Brain pericyte (primary cell): Measurements from ENCODE around the gene SNN.

Source experiments
- DNase-seq: peaks from one replicate; pipeline ENCODE4 v3.0.0-alpha.2; 2012; ENCODE audit warnings: low read depth, low spot score

SNN gene

DNA sequence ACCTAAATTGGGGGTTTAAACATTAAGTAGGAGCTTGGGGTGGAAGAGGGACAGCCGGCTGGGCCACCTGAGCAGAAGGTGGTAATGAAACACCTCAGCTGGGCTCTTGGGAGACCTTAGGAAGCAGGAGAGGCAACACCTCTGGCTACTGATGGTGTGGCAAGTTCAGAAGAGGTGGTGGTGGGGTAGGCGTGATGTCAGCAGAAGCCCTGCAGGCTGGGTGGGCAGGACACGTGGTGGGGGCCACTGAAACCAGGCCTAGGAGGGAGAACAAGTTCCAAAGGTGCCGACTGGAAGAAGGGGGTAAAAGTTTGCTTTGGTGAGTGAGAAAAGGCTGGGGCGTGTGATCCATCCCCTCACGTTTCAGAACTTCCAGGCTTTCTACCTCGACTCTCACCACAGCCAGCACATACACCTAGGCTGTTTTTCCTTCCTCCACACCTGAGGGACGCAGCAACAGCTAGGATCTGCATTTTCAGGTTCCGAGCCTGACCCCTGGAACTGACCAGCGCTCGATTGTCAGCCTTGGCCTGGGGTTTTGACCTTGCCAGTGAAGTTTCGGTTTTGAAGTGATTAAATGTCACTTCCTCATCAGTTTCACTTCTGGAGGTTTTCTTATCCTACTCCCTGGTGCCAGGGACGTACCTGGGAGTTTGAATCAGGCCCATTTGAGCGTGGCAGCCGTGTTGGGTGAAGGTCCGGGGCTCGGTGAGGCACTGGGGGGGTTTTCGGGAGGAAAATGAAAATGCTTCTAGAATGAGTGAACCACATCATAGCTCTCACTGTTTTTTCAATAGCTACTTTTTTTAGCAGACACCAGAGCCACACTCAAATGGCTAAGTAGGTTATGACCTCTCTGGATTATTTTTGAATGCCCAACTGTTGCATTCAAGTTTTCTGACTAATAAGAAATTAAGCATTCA lies 10.0 kb downstream of the SNN start:
- no peak for DNase-seq

DNA sequence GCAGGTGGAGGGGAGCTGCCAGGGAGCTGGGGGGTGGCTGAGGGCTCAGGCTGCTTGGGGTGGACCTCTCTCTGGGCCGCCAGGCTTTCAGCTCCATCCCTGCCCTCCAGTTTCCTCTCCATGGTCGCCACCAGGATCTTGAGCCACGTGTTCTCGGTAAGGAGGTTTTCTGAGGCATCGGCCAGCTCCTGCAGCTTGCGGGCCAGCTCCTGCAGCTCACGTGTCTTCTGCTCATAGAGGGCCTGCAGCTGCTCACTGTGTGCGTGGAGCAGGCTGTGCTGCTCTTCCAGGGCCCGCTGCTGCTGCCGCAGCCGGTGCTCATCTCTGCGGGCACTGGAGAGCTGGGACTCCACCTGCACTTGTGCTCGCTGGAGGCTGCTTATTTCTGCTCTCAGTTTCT lies 11.0 kb downstream of the SNN start:
- DNase-seq, result no peak

GRCh38 chr16:11679941-11680911 lies 12.0 kb downstream of the SNN start:
- DNase-seq, result no peak

- no peak for DNase-seq
These were observed 13.3 kb downstream of the SNN start for GRCh38 chr16:11681556-11681955.

GRCh38 chr16:11681976-11682654 lies 13.9 kb downstream of the SNN start:
- no peak for DNase-seq

GRCh38 chr16:11682655-11683096 lies 14.4 kb downstream of the SNN start:
- DNase-seq, result no peak

- DNase-seq, result no peak
These were observed 14.9 kb downstream of the SNN start for GRCh38 chr16:11683145-11683544.

GRCh38 chr16:11684231-11685025 lies 16.2 kb downstream of the SNN start:
- DNase-seq, result no peak

DNA sequence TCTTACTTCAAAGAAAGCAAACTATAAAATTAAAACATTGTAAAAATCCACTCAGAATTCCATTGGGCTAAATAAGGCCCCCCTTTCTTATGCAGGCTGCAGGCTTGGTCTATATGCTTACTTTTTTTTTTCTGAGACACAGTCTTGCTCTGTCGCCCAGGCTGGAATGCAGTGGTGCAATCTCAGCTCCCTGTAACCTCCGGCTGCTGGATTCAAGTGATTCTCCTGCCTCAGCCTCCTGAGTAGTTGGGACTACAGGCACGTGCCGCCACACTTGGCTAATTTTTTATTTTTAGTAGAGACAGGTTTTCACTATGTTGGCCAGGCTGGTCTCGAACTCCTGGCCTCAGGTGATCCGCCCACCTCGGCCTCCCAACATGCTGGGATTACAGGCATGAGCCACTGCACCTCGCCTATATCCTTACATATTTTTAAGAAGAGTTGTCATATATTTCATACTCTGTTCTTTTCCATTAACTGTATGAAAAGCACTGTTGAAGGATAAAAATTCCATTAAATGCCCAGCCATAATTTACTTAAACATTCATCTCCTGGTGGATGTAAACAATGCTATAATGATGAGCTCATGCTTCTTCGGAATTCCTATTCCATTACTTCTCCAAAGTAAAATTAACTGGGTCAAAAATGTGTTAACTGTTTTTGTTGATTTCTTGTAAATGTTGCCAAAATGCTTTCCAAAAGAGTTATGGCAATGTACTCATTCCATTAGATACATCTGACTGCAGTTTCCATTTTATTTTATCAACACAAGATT lies 17.8 kb downstream of the SNN start:
- DNase-seq, result no peak

DNA sequence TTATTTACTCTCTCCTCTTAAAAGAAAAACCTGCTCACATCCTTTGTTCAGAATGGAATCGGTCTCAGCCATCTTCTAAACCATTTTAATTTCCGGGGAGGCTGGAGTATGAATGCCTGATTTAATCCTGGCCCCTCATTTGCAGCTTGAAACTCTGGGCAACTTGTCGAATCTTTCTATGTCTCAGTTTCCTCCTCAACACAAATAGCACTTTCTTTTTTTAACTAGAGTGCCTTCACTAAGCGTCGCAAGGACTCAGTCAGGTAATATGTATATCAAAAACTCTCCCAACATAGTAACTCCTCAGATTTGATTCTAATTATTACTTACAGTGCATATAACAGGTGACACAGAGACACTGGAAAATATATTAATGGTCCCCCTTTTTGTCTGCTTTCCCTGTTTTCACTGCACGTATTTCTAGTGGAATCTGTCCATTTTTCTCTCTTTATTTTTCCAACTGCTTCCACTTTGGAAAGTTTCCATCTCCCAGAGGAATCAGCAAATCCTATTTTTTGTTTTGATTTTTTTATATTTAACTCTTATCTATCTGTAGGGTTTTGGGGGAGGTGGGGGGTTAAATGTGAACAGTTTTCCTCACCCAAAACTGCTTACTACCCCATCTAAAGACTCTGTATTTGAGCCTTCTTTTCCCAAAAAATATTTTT lies 18.6 kb downstream of the SNN start:
- no peak for DNase-seq

DNA sequence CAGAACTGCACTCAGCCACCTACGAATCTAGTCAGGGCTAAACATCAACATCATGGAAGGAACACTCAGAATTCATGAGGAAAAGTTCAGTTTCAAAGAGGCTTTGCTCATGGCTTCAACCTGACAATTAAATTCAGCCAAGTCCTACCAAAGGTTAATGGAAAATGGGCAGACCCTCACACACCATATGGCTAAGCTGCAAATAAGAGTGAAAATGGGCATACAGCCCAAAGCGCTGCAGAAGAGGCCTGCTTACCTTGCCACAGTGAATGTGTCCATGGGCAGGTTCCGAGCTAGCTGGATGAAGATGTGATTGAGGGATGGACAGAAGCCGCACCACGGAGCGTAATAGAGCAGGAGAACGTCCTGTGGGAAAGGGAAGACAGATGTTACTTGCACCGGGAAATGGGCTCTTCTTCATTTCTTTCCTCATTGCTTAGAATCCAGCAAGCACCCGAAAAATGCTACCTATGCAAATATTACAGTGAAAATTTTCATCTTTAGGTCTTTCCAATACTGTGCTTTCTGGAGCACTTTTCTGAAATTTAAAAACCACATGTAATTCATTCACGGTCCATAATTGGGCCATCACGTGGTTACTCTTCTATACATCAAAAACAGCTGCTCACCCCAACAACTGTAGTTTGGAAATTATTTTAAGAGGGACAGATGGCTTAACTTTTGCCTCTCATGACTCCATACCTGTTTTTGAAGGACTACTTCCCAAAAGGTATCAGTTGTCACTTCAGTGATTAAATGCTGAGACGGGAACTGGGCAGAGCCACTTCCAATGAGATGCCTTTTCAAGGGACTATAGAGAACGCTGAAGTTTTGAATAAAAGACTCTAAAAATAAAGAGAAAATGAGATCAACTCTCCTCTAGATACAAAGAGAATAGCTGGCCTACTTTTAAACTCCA lies 19.6 kb downstream of the SNN start:
- DNase-seq, result no peak

DNA sequence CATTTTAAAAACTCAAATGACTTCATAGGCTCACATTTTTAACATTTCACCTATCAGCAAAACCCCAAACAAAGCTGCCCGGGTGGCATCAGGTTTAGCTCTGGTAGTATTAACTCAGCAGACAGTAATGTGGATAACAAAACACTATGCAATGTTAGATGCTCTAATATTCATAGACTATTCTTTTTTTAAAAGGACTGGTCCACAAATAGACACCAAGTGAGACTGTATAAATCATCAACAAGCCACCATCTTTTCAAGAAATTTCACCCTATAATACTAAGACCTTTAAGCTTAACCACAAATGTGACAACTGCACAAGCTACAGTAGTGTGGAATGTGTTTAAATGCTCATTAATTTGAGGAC lies 20.2 kb downstream of the SNN start:
- no peak for DNase-seq

DNA sequence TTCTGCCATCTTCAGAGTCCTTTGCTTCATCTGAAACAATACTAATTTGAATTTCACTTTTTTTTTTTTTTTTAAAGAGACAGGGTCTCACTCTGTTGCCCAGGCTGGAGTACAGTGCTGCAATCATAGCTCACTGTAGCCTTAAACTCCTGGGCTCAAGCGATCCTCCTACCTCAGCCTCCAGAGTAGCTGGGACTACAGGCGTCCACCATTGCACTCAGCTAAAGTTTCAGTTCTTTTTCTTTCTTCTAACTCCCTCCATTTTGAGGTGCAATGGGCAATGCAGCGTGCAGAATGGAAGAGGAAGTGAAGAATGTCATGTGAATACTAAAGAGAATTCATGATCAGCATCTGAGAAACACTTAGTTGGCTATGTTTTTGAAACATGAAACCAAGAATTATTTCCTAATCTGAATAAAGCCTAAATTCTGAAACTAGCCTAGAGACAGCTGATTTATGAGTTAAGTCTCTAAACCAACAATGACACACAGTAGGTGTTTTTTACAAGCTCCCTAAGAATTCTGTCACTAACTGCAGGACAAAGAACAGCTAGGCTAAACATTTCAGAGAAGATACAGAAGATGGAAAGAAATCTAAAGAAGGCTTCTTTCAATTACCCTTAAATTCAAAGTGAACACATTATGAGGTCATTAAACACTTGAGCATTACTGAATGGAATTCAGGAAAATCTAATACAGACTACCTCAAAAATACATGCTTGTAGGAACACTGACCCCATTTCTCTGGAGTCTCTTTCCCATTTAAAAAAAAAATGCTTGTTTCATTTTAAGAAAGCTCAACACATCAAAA lies 21.0 kb downstream of the SNN start:
- DNase-seq, result no peak

- DNase-seq, result no peak
These were observed 23.0 kb downstream of the SNN start for GRCh38 chr16:11691235-11691634.

DNA sequence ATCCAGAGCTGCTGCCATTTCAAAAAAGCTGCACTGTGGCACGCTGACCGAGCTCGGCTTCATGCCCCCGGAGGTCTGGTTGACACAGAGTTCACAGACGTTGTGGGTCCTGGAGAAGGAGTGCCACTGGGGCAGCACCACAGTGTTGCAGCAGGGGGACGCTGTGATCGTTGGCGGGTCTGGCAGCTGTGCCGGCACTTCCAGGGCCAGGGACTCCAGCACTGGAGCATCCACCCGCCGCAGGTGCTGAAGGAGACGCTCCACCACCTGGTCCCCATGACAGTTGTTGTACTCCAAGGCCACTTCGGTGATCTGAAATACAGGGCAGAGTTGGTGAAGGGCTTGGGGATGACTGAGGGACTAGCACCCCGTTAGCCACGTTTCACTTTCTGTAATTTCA lies 23.5 kb downstream of the SNN start:
- no peak for DNase-seq

DNA sequence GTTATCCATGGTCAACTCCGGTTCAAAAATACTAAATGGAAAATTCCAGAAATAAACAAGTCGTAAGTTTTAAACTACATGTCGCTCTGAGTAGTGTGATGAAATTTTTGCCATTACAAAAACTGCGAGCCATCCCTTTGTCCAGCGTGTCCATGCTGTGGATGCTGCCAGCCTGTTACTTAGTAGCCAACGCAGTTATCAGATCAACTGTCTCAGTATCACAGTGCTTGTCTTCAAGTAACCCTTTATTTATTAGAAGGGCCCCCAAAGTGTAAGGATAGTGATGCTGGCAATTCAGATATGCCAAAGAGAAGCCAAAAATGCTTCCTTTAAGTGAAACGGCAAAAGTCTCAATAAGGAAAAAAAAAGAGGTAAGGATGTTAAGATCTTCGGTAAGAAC lies 23.9 kb downstream of the SNN start:
- no peak for DNase-seq

- no peak for DNase-seq
These were observed 24.4 kb downstream of the SNN start for GRCh38 chr16:11692651-11693050.
